ENCODE results near the gene ARG2.

DNA sequence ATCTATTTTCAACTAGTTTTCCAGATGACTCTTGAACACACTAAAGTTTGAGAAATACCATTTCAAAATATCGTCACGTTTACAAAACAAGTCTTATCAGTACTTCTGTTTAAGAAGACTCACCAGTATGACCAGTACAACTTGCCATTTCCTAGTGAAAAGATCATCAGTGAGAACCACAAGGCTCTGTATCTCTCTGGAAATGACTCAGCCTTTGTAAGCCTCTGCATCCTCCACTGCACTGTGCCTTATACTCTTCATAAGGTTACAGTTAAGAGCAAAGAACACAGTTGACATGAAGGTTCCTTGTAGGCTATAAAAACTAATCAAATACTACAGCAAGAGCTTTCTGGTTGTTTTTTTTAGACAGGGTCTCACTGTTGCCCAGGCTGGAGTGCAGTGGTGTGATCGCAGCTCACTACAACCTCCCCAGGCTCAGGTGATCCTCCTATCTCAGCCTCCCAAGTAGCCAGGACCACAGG, 60.4 kb downstream of the ARG2 start:
- TF ChIP-seq, protein P1, sequence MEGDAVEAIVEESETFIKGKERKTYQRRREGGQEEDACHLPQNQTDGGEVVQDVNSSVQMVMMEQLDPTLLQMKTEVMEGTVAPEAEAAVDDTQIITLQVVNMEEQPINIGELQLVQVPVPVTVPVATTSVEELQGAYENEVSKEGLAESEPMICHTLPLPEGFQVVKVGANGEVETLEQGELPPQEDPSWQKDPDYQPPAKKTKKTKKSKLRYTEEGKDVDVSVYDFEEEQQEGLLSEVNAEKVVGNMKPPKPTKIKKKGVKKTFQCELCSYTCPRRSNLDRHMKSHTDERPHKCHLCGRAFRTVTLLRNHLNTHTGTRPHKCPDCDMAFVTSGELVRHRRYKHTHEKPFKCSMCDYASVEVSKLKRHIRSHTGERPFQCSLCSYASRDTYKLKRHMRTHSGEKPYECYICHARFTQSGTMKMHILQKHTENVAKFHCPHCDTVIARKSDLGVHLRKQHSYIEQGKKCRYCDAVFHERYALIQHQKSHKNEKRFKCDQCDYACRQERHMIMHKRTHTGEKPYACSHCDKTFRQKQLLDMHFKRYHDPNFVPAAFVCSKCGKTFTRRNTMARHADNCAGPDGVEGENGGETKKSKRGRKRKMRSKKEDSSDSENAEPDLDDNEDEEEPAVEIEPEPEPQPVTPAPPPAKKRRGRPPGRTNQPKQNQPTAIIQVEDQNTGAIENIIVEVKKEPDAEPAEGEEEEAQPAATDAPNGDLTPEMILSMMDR (conservative IDR thresholded peaks at IDR 0.05; ENCODE audit: low read depth, low read length) = no peak
- TF ChIP-seq EZH2 (IDR thresholded peaks at IDR 0.05; ENCODE audit: borderline replicate concordance, low read depth, low read length, poor library complexity, severe bottlenecking) = no peak

All from A673 (cell line).